Measurements from ENCODE around the gene CLDN9.

GRCh38 chr16:3001316-3001715 is 11.4 kb upstream of the CLDN9 start:
- TF ChIP-seq POLR2AphosphoS5 (IDR thresholded peaks at IDR 0.05; ENCODE audit: borderline replicate concordance, low read depth, low read length) (no peak), EZH2 (IDR thresholded peaks at IDR 0.05) (no peak)
